ENCODE data around the gene SMAD7.

SMAD7 gene

DNA sequence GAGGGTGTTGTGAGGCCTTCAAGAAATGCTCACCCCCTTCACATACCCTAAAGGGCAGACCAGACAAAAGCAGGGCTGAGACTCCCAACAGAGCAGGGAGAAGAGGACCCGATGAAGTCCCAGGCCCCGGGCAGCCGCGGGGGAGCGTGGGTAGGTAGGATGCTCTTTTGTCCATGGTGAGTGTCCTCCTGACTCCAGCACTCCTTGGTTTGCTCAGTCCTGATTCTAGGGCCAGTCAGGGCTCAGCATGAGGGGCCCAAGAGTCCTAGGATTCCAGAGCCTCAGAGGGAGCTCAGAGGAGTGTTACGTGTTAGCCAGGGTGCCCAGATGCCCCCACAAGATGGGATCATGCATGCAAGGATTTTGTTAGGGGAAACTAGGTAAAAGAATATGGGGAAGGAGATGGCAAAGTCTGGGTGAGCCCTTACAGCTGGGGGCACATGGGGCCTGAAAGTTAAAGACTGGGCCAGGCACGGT is 64.8 kb downstream of the SMAD7 start:
- TF ChIP-seq ZNF274 (IDR thresholded peaks at IDR 0.05; ENCODE audit: low read depth, low read length) = no peak
- no peak overlapping the region for H3K4me3 ChIP-seq (ENCODE audit: low read length)

DNA sequence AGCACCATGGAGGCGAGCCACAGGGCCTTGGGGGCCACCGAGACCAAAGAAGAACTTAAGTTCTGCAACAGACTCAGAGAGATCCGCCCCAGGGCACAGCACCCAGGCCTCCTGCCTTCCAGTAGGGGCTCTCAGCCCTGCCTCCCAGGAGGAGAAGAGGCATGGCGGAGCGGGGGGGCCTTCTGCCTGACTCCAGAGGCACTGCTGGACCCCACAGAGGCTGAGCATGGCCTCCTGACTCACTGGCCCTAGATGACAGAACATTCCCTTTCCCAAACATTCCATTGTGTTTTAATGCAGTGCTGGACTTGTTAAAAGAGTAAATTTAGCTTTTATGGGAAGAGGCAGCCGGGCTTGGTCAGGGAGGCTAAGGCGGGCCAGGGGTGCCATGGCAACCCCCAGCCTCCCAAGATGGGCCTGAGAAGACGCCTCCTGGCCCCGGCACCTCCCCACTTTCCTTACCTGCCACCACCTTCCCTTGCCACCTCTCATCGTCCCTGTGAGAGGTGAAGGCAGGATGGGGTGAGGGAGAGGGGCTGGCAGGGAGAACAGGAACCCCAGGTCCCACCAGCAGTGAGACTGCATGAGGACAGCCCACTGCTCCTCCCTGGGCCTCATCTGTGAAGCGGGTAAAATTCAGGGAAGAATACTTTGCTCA is 65.4 kb downstream of the SMAD7 start:
- TF ChIP-seq ZNF274 (IDR thresholded peaks at IDR 0.05; ENCODE audit: low read depth, low read length) = no peak
- no peak overlapping the region for H3K4me3 ChIP-seq (ENCODE audit: low read length)

DNA sequence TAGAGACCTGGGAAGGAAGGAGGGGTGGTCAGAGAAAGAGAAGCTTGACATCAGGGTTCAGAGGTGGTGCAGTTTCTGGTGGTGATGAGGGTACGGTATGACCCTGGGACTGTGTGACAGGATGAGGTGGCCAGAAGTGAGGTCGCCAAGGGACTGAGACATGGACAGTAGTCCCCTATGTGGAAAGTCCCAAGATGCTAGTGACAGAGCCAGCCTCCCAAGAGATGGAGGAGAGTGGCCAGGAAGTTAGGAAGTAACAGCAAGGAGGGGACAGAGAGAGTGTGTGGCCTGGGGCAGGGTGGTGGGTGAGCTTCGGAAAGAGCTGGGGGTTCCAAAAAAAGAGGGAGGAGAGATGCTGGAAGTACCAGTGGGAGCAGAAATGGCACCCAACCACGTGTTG is 66.0 kb downstream of the SMAD7 start:
- no peak overlapping the region for H3K4me3 ChIP-seq (ENCODE audit: low read length)

DNA sequence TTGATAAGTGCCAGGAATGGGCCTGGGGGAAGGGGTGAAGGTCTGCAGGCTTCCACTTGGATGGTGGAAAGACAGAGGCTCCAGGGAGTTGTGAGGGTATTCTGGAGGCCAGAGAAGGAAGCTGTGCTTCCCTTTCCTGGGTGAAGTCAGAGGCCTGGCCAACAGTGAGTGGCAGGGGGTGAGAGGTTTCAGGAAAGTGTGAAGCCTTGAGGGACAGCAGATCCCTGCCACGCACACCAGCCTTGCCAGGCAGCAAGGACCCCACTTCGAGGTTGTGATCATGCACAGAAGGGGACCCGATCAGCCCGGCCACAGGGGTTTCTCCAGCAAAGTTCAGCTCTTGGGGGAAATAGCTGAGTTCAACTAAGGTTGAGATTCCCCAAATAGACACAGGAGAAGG is 66.5 kb downstream of the SMAD7 start:
- H3K4me3 ChIP-seq (ENCODE audit: low read length) = no peak overlapping the region
- no peak for TF ChIP-seq ZNF274 (IDR thresholded peaks at IDR 0.05; ENCODE audit: low read depth, low read length)

More for the DNA sequence above, 66.0 kb downstream of the SMAD7 start:
- TF ChIP-seq ZNF274 (IDR thresholded peaks at IDR 0.05; ENCODE audit: low read depth, low read length) = no peak

DNA sequence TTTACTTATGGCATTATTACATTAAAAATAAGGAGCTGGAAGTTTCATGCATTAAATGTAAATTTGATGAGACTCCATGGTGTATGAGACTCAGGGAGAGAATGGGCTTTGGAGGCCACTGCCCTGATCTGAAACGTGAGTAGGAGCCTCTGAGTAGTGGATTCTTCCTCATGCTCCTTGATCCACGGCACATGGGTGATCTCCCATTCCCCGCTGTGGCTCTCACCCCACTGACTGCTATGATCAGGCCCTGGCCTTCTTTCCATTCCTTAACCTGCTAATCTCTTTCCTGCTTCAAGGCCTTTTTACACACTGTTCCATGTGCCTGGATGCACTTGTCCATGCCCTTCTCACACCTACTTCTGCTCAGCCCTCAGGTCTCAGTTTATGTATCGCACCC is 68.4 kb downstream of the SMAD7 start:
- TF ChIP-seq ZNF274 (IDR thresholded peaks at IDR 0.05; ENCODE audit: low read depth, low read length) = no peak
- no peak overlapping the region for H3K4me3 ChIP-seq (ENCODE audit: low read length)

DNA sequence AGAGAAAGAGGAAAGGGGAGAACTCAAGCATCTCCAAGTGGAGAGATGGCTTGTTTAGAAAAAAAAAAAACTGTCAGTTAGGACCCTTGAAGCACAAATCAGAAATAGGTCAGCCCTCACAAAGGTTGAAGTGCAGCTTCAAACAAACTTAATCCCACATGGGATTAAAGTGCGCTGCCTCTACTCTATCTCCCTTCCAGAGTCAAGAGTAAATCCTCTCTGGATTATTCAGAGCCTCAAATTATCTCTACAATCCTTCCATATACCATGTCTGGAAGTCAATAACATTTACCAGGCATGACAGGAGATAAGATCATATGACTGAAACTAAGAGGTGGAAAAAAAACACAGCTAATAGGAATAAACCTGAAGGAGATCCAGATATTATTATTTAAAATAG is 69.8 kb downstream of the SMAD7 start:
- no peak overlapping the region for H3K4me3 ChIP-seq (ENCODE audit: low read length)
- no peak for TF ChIP-seq ZNF274 (IDR thresholded peaks at IDR 0.05; ENCODE audit: low read depth, low read length)

DNA sequence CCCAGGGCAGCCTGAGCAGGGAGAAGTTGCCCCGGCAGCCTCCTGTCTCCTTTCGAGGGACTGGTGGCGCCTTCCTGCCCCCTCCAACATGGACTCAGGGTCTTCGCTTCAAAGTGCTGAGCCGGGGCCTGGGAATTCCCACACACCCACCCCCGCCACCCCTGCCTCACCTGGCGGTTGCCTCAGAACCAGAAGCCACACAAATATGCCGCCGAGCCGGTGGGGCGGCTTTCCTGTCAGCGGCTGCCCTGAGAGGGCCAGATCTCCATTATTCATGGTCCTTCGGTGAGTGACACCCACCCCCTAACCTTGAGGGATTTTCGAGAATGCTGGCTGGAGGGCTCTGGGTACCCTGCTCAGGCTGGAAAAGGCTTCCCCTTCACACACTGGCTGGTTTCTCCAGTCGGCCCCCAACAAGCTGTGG is 71.7 kb downstream of the SMAD7 start:
- TF ChIP-seq ZNF274 (IDR thresholded peaks at IDR 0.05; ENCODE audit: low read depth, low read length) = no peak
- no peak overlapping the region for H3K4me3 ChIP-seq (ENCODE audit: low read length)

DNA sequence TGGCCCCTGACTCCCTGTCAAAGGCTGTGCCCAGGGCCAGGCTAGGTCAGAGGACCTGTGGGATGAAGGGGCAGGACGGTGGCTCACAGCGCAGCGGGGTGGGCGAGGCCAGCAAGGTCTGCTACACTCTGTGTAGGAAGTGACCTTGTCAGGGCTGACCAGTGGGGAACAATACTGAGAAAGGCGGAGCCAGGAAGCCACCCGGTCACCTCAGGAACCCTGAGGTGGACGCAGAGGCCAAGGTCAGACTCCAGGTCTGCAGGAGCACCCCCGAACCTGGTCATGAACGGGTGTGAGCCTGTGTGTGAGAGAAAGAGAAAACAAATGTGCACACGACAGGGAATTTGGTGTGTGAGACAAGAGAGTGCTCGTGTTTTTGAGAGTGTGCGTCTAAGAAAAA is 72.3 kb downstream of the SMAD7 start:
- no peak for TF ChIP-seq ZNF274 (IDR thresholded peaks at IDR 0.05; ENCODE audit: low read depth, low read length)
- H3K4me3 ChIP-seq (ENCODE audit: low read length) = no peak overlapping the region

DNA sequence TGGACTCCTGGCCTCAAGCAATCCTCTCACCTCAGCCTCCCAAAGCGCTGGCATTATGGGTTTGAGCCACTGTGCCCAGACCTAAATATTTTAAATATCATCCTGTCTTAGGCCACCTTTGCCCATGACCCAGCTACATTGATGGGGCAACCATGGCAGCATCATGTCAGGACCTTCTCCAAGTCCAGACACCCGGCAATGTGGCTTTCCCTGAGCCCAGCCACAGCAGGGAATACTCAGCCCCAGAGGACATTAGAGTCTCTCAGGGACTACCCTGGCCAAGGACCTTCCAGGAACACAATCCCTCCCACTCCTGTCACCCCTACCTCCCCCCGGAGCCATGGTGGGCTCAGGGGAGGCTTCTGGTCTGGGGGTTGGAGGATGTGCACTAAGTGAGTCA is 72.8 kb downstream of the SMAD7 start:
- no peak for TF ChIP-seq ZNF274 (IDR thresholded peaks at IDR 0.05; ENCODE audit: low read depth, low read length)
- no peak overlapping the region for H3K4me3 ChIP-seq (ENCODE audit: low read length)

DNA sequence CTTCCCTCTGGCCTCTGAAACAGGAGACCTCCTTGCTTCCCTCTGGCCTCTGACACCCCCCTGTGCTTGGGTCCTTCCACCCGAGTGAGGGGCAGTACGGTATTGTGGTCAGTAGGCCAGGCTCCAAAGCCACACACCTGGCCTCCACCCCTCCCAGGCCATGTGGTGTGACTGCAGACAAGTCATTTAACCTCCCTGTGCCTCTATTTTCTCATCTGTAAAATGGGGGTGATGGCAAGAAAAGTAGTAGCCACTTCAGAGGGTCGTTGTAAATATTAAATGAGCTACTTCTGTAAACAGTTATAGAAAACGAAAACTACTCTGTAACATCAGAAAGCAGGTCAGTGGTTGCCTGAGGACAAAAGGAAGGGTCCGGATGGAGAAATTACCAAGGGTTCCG is 74.2 kb downstream of the SMAD7 start:
- H3K4me3 ChIP-seq (ENCODE audit: low read length) = no peak overlapping the region
- TF ChIP-seq ZNF274 (IDR thresholded peaks at IDR 0.05; ENCODE audit: low read depth, low read length) = no peak

DNA sequence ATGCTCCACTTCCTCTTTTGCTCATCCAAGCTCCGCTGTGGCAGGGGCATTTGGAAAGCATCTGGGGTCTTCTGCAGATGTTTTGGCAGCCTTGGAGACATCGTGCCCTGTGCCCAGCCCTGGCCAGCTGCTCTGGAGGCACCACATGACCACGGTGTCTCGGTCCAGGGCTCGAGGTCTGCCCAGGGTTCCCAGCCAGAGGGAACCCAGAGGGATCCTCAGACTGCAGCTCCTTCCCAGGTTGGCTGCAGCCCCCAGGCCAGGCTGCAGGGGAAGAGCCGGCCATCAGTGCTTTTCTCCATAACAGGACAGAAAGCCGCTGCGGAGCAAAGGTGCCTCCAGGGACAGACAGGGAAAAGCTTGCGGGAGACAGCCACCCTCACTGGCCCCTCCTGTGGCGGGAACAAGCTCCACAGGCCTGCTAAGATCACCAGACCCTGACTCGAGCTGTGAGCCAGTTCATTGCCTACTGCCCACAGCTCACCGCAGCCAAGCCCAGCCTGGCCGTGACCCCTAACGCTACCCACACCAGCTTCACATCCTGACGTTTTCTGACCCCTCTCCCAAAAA is 74.7 kb downstream of the SMAD7 start:
- H3K4me3 ChIP-seq (ENCODE audit: low read length) = no peak overlapping the region
- no peak for TF ChIP-seq ZNF274 (IDR thresholded peaks at IDR 0.05; ENCODE audit: low read depth, low read length)

DNA sequence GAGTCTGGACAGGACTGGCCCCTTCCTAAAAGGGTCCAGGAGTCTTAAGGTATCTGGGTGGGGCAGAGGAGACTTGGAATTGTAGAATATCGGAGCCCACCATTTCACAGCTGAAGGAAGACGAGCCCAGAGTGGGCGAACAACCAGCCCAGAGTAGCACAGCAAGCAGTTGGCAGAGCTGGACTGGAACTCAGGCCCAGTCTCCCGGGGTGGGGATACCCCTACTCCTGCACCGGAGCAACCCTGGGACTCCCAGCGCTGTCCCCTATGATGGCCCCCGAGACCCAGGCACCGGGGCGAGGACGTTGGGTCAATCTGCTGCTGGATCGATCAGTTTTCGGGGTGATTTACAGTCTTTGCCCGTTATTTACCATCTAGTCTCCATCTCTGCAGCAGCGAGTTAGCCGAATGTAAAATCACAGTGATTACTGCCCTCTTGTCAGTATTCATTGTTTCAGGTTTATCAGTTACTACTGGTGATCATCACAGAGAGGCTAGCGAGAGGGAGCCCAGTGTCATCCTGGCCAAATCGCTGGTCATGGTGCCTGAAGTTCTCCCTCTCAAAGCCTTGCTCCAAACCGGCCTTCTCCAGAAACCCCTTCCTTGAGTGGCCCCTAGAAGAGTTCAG is 75.3 kb downstream of the SMAD7 start:
- no peak overlapping the region for H3K4me3 ChIP-seq (ENCODE audit: low read length)
- TF ChIP-seq ZNF274 (IDR thresholded peaks at IDR 0.05; ENCODE audit: low read depth, low read length) = no peak

DNA sequence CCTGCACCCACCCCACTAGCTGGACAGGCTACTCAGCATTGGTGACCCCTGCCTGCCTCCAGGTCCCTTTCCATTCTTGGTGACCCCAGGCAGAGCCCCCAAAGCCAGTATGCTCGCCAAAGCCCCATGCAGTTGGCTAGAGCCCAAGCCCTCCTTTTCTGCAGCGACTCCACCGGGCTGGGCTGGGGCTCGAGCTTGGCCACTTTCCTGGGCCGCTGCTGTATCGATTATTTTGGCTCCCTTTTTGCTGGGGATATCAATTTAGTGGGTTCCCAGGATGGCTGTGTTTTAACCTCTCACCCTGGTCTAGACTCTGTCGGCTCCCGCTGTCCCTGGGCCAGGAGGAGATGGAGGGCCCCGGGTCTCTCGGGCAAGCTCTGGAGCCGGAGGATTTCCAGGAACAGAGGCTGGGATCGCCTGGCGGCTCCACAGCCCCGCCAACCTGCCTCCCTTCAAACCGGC is 76.0 kb downstream of the SMAD7 start:
- TF ChIP-seq ZNF274 (IDR thresholded peaks at IDR 0.05; ENCODE audit: low read depth, low read length) = no peak
- no peak overlapping the region for H3K4me3 ChIP-seq (ENCODE audit: low read length)

DNA sequence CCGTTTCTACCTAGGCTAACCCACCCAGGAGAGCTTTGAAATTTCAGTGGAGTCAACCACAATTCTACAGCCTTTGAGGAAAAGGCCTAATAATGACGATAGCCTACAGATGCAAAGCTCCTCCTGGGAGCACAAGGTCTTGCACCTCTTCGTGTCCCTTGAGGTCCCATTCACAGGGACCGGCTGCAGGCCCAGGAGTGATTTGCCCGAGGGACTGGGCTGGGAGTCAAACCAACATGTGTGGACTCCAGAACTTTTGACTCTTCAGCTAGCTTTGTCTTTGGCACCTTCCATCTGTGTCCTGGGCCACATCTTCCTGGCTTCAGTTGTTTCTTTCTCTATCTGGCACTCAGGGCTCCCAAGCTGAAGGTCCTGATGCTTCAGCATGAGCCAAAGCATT is 76.5 kb downstream of the SMAD7 start:
- H3K4me3 ChIP-seq (ENCODE audit: low read length) = no peak overlapping the region
- no peak for TF ChIP-seq ZNF274 (IDR thresholded peaks at IDR 0.05; ENCODE audit: low read depth, low read length)
